Measurements from ENCODE around the gene NINJ1. TPM values are rescaled to one million over a fixed set of nuclear protein-coding genes. Genes with fewer than 3 reads are reported as not detected.

Gene NINJ1
- total and polyA plus RNA-seq, 2 of the 13 experiments (the other 11 are each of a cell fraction or from before 2014, with no cell fraction given), result 81.2 to 92.1 TPM

GRCh38 chr9:93098236-93098946, 35.7 kb downstream of the NINJ1 start (continued):
- no peak for TF ChIP-seq ZNF770 (CRISPR knock-in tag; IDR thresholded peaks at IDR 0.05)
- TF ChIP-seq RARG (CRISPR knock-in tag; IDR thresholded peaks at IDR 0.05; ENCODE audit: low read depth), result no peak
- TF ChIP-seq ASH2L (IDR thresholded peaks at IDR 0.05; ENCODE audit: insufficient read length, low read depth, low read length), result no peak
- peak; percentile 72 for TF ChIP-seq ZNF292 (CRISPR knock-in tag; IDR thresholded peaks at IDR 0.05; ENCODE audit: borderline replicate concordance, low read depth)
- TF ChIP-seq DBP (CRISPR knock-in tag; IDR thresholded peaks at IDR 0.05; ENCODE audit: not compliant biosample characterization), result no peak
- TF ChIP-seq ZNF816 (CRISPR knock-in tag; IDR thresholded peaks at IDR 0.05; ENCODE audit: borderline replicate concordance), result no peak
- no peak for TF ChIP-seq HOXD1 (CRISPR knock-in tag; IDR thresholded peaks at IDR 0.05)
- no peak for TF ChIP-seq FOXP4 (CRISPR knock-in tag; IDR thresholded peaks at IDR 0.05)
- TF ChIP-seq PTBP1 (IDR thresholded peaks at IDR 0.05; ENCODE audit: low read depth, low read length, poor library complexity, severe bottlenecking), result no peak
- TF ChIP-seq FOXC1 (CRISPR knock-in tag; IDR thresholded peaks at IDR 0.05; ENCODE audit: borderline replicate concordance), result no peak
- TF ChIP-seq ZHX1 (CRISPR knock-in tag; IDR thresholded peaks at IDR 0.05; ENCODE audit: low read depth), result no peak
- no peak for TF ChIP-seq GATAD1 (CRISPR knock-in tag; IDR thresholded peaks at IDR 0.05)
- no peak for TF ChIP-seq PBX3 (CRISPR knock-in tag; IDR thresholded peaks at IDR 0.05; ENCODE audit: borderline replicate concordance)
- no peak for TF ChIP-seq E2F5 (CRISPR knock-in tag; conservative IDR thresholded peaks at IDR 0.05)
- no peak for TF ChIP-seq ZSCAN12 (CRISPR knock-in tag; IDR thresholded peaks at IDR 0.05)
- TF ChIP-seq ETS1 (CRISPR knock-in tag; IDR thresholded peaks at IDR 0.05), result no peak
